Eye (tissue), 1 donor: ENCODE data around the gene UNC79.
A peak's percentile ranks its signal among the peaks of the same experiment; 100 is the strongest.
"Not testable (repeated sequence)": the region's sequence is repeated elsewhere in the genome, so short reads cannot be mapped to it uniquely, and the experiment has no call there.

ENCODE experiments used
- DNase-seq: peaks from one replicate; pipeline ENCODE4 v3.0.0-alpha.2; 2015

The UNC79 gene

GRCh38 chr14:93496856-93497741 is 66.4 kb downstream of the UNC79 start:
- peak; percentile 30 for DNase-seq

DNA sequence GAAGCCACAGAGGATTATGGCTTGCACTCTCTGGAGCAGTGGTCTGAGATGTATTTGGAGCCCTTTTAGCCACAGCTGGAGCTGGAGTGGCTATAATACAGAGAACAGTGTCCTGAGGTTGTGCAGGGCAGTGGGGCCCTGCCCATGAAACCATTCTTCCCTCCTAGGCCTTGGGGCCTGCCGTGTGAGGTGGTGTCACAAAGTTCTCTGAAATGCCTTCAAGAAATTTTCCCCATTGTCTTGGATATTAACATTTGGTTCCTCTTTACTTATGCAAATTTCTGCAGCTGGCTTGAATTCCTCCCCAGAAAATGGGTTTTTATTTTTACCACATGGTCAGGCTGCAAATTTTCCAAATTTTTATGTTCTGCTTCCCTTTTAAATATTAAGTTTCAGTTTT is 79.3 kb downstream of the UNC79 start:
- no peak for DNase-seq

DNA sequence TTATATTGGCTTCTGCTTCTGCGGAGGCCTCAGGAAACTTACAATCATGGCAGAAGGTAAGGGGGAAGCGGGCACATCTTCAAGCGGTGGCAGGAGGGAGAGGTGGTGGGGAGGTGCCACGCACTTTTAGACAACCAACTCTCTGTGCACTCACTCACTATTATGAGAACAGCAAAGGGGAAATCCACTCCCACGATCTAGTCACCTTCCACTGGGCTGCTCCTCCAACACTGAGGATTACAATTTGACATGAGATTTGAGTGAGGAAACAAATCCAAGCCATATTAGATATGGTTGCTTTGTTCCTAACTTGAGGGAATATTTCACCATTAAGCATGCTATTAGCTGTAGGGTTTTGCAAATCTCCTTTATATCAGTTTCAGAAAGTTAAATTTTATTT is 80.3 kb downstream of the UNC79 start:
- no peak for DNase-seq

DNA sequence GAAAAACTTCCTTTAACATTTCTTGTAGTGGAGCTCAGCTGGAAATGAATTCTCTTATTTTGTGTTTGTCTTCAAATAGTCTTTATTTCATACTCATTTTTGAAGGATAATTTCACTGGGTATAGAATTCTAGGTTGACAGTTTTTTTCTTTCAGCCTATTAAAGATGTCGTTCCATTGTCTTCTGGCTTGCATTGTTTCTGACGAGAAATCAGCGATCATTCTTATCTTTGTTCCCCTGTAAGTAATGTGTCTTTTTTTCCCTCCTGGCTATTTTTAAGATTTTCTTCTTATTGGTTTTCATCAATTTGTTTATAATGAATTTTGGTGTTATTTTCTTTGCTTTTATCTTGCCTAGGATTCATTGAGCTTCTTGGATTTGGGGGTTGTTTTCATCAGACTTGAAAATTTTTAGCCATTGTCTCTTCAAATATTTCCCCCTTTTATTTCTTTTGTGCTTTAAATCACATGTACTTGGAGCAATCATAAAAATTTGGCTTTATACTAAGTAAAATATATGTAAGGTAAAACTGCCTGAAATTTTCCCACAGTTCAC is 89.4 kb downstream of the UNC79 start:
- DNase-seq = no peak

DNA sequence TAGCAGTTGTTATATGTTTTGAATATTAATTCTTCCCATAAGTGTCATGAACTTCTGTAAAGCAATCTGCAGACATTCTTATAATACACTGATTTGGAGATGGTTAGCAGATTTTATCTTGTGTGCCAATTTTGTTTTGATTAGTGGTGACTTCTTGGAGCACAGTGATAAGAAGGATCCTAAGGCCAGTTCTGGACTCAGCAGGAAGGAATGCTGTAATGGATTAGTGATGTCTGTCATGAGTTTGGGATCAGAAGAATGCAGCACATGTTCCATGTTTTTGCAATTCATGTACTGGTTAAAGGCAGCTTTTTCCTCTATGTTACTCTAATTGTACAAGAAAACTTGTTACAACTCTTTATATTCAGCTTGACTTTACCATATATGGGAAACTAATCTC is 91.5 kb downstream of the UNC79 start:
- DNase-seq = no peak

DNA sequence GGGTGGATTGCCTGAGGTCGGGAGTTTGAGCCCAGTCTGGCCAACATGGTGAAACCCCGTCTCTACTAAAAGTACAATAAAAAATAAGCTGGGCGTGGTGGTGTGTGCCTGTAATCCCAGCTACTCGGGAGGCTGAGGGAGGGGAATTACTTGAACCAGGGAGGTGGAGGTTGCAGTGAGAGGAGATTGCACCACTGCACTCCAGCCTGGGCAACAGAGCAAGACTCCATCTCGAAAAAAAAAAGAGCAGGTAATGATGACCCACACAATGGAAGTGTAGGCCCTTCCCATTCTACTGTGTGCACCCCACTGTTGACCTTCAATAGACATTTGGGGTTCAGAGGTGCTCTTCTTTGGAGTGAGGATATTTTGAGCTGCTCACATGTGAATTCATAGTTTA is 94.5 kb downstream of the UNC79 start:
- DNase-seq = not testable (repeated sequence)

- no peak for DNase-seq
These were observed 95.1 kb downstream of the UNC79 start for GRCh38 chr14:93525696-93526451.

DNA sequence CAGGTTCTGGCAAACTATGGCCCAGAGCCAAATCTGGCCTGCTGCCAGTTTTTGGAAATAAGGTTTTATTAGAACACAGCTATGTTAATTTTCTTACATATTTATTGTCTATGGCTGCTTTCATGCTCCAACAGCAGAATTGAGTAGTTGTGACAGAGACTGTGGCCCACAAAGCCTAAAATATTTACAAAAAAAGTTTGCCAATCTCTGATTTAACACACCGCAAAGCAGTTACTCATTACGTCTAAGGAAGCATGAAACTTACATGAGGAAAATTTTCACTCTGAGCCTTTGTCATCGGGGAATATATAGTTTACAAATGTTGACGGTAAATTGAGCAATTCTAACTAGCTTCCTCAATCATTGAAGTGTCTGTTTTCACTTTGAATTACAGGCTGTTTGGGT is 96.5 kb downstream of the UNC79 start:
- DNase-seq = no peak

GRCh38 chr14:93528884-93529558 is 98.3 kb downstream of the UNC79 start:
- DNase-seq = no peak

DNA sequence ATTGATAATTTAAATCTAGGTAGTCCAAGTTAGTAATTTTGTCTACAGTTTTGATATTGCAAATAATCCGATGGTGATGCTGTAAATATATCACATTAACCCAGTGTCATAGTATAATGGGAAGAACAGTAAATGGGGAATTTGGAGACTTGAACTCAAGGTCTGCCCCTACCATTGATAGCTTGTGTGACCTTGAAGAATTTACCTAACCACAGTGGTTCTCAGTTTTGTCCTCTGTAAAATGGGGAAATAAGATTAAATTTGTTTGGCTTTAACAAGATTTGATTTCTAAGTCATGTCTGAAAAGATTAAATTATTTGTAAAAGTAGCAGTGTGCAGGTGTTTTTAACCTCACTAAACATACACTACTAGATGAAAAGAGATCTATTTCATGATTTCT is 100.9 kb downstream of the UNC79 start:
- DNase-seq = no peak

GRCh38 chr14:93532541-93532940 is 101.8 kb downstream of the UNC79 start:
- DNase-seq = no peak

- DNase-seq = no peak
These were observed 102.7 kb downstream of the UNC79 start for GRCh38 chr14:93533437-93533836.

- DNase-seq = no peak
These were observed 103.1 kb downstream of the UNC79 start for GRCh38 chr14:93533842-93534241.

DNA sequence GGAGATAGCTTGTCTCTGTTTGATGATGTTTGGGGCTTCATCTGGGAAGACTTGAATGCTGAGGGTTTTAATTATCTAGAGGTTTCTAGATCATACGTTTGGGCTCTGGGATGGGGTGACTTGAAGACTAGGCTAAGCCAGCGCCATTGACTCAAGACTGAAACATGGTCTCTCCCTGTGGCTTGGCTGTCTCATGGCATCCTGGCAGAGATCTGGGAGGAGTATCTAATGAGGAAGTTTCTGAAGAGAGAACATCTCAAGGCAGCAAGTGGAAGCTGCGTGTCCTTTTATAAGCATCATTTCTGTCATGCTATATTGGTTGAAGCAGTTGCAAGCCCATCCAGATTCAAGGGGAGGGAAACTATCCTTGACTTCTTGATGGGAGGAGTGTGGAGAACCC is 104.8 kb downstream of the UNC79 start:
- no peak for DNase-seq

GRCh38 chr14:93536945-93537344 is 106.2 kb downstream of the UNC79 start:
- DNase-seq = peak; percentile 13

DNA sequence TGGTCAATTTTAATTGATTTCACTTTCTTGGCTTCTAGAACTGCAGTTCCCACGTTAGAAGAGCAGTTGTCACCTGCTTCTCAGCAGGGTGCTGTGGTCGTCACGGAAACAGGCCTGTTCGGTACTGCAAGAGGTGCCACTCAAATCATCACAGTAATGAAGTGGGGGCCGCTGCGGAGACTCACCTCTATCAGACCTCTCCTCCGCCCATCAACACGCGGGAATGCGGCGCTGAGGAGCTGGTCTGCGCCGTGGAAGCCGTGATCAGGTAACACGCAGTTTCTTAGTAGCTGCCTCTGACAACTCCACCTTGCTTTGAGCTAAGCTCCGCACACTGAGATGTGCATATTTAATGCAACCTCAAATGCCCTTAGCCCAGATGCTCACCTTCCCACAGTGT is 107.2 kb downstream of the UNC79 start:
- DNase-seq = no peak

GRCh38 chr14:93538413-93538812 is 107.7 kb downstream of the UNC79 start:
- peak; percentile 8 for DNase-seq

- DNase-seq = no peak
These were observed 109.5 kb downstream of the UNC79 start for GRCh38 chr14:93540235-93540634.

DNA sequence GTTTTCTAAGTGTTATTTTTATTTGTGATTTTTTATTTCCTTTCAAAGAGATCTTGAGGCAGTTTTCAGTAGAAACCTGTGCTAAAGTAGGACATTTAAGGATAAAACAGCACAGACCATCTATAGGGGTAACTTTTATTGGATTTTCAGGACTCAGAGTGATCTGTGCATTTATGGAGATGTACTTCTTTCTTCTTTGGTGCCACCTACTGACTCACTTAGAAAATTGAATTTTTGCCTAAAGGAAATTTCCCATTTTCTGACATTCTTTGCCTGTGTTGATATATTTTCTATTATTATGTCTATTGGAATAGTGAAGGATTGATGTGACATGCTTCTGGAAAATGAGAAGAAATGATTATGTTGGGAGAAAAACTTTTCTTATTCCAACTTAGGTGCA is 113.0 kb downstream of the UNC79 start:
- peak; percentile 35 for DNase-seq

GRCh38 chr14:93544212-93544611 is 113.5 kb downstream of the UNC79 start:
- no peak for DNase-seq

DNA sequence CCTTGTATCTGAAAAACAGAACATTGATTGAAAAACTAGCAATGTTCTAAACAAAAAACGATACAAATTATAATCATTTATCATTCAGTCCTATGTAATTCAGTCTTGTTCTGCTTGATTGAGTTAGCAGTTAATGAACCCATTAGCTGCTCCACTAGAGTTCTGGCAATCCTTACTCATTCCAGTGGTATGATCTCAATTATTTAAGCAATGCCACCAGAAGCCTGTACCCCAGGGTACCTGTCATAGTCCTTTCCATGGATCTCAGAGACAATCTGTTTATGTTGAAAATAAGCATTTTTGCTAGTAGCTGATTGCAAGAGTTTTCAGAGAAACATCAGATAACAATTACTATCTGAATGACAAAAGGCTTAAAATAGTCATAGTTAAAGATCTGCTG is 115.9 kb downstream of the UNC79 start:
- DNase-seq = peak; percentile 15

DNA sequence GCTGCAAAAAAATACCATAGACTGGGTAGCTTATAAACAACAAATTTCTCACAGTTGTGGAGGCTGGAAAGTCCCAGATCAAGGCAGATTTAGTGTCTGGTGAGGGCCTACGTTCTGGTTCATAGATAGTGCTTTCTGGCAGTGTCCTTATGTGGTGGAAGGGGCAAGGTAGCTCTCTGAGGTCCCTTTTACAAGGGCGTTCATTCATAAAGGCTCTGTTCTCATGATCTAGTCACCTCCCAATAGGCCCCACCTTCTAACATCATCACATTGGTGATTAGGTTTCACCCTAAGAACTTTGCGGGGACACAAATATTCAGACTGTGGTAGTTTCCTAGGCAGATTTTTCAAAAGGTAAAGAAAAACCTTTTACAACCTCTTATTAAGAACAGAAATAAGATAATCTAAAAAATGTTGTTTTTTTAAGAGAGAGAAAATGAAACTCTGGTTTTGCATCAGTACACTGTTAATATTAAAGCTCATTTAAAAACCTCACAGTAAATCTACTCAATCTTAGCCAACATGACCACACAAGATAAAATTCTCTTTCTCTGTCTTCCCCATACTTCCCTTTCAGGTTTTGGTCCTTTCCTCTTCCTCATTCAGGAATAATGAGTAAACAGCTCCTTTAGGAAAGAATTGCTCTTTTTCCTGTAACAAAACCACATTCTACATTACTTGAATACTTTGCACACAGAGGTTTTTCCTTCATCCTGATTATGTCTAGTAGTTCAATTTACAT is 117.5 kb downstream of the UNC79 start:
- DNase-seq = no peak

GRCh38 chr14:93549595-93549994 is 118.9 kb downstream of the UNC79 start:
- DNase-seq = no peak
